GM21529 (cell line): ENCODE data around the gene PKNOX2.

Experiments used
- ATAC-seq: cut with Tn5 transposase; IDR thresholded peaks from one replicate; pipeline ENCODE4 v1.9.1; 2021; ENCODE audit not compliant: unreplicated experiment

The PKNOX2 gene

GRCh38 chr11:125154378-125155099, 10.0 kb upstream of the PKNOX2 start:
- no peak for ATAC-seq

- ATAC-seq: no peak
These were observed 9.5 kb upstream of the PKNOX2 start for GRCh38 chr11:125155100-125155444.

GRCh38 chr11:125155767-125156166, 8.8 kb upstream of the PKNOX2 start:
- no peak for ATAC-seq

- ATAC-seq: no peak
These were observed 8.0 kb upstream of the PKNOX2 start for GRCh38 chr11:125156346-125157117.

GRCh38 chr11:125157118-125157733, 7.3 kb upstream of the PKNOX2 start:
- ATAC-seq: no peak

- no peak for ATAC-seq
These were observed 6.4 kb upstream of the PKNOX2 start for GRCh38 chr11:125157953-125158680.

- no peak for ATAC-seq
These were observed 1.8 kb upstream of the PKNOX2 start for GRCh38 chr11:125162743-125163142.

GRCh38 chr11:125163431-125164063, 1.0 kb upstream of the PKNOX2 start:
- ATAC-seq: no peak

- ATAC-seq: no peak
These were observed 495 bp upstream of the PKNOX2 start for GRCh38 chr11:125164091-125164421.

GRCh38 chr11:125165111-125165842, 726 bp downstream of the PKNOX2 start:
- no peak for ATAC-seq

GRCh38 chr11:125165843-125166763, 1.6 kb downstream of the PKNOX2 start:
- ATAC-seq: no peak

- no peak for ATAC-seq
These were observed 2.3 kb downstream of the PKNOX2 start for GRCh38 chr11:125166764-125167291.

- no peak for ATAC-seq
These were observed 2.9 kb downstream of the PKNOX2 start for GRCh38 chr11:125167292-125167953.

- no peak for ATAC-seq
These were observed 3.6 kb downstream of the PKNOX2 start for GRCh38 chr11:125167954-125168835.

GRCh38 chr11:125168918-125169456, 4.4 kb downstream of the PKNOX2 start:
- ATAC-seq: no peak

- no peak for ATAC-seq
These were observed 5.5 kb downstream of the PKNOX2 start for GRCh38 chr11:125170001-125170509.

- no peak for ATAC-seq
These were observed 6.0 kb downstream of the PKNOX2 start for GRCh38 chr11:125170510-125171031.
